Trophoblast cell (in vitro differentiated cells and primary cell): Measurements from ENCODE around the gene CXCL3.

ENCODE experiments used
- DNase-seq, 2 donors: peaks; one replicate each; pipeline ENCODE4 v3.0.0-alpha.2; 2016
- H2AFZ ChIP-seq: 2 replicates; pipeline ENCODE4 v1.6.1; 2013; ENCODE audit warnings: low read length, moderate library complexity, mild to moderate bottlenecking; ENCODE audit not compliant: insufficient read depth, poor library complexity
- H2AK5ac ChIP-seq: 2 replicates; pipeline ENCODE4 v1.6.1; 2013; ENCODE audit warnings: mild to moderate bottlenecking, low read length
- H2BK120ac ChIP-seq: 2 replicates; pipeline ENCODE4 v1.6.1; 2013; ENCODE audit warnings: low read length, mild to moderate bottlenecking, moderate library complexity; ENCODE audit not compliant: insufficient read depth, poor library complexity
- H2BK12ac ChIP-seq: 2 replicates; pipeline ENCODE4 v1.6.1; 2013; ENCODE audit warnings: mild to moderate bottlenecking, low read length, moderate library complexity
- H2BK5ac ChIP-seq: 2 replicates; pipeline ENCODE4 v1.6.1; 2013; ENCODE audit warnings: low read length, low read depth, moderate library complexity, mild to moderate bottlenecking; ENCODE audit not compliant: poor library complexity
- H3K14ac ChIP-seq: 2 replicates; pipeline ENCODE4 v1.6.1; 2013; ENCODE audit warnings: mild to moderate bottlenecking, low read length
- H3K18ac ChIP-seq: 2 replicates; pipeline ENCODE4 v1.6.1; 2013; ENCODE audit warnings: mild to moderate bottlenecking, low read length
- H3K23ac ChIP-seq: 2 replicates; pipeline ENCODE4 v1.6.1; 2013; ENCODE audit warnings: low read length
- H3K27ac ChIP-seq: 2 replicates; pipeline ENCODE4 v1.5.1; 2013; ENCODE audit warnings: low read depth, mild to moderate bottlenecking, inconsistent platforms, low read length, moderate library complexity
- H3K27me3 ChIP-seq: 2 replicates; pipeline ENCODE4 v1.6.1; 2013; ENCODE audit warnings: inconsistent platforms, mild to moderate bottlenecking, low read length, moderate library complexity; ENCODE audit not compliant: insufficient read depth
- H3K36me3 ChIP-seq, 2 experiments: 1 replicate in 1 of 2; 2 replicates in 1 of 2; pipeline ENCODE4 v1.6.1; 2013; ENCODE audit warnings: low read length in 2 of 2, mild to moderate bottlenecking in 2 of 2, moderate library complexity in 1 of 2; ENCODE audit not compliant: insufficient read depth in 2 of 2, control insufficient read depth in 1 of 2
- H3K4ac ChIP-seq: 2 replicates; pipeline ENCODE4 v1.6.1; 2013; ENCODE audit warnings: low read depth, mild to moderate bottlenecking, low read length, moderate library complexity
- H3K4me1 ChIP-seq, 2 experiments: 1 replicate in 1 of 2; 2 replicates in 1 of 2; pipeline ENCODE4 v1.6.1; 2013; ENCODE audit warnings: low read length in 2 of 2, mild to moderate bottlenecking in 2 of 2, moderate library complexity in 1 of 2; ENCODE audit not compliant: insufficient read depth in 2 of 2, control insufficient read depth in 1 of 2
- H3K4me2 ChIP-seq: 2 replicates; pipeline ENCODE4 v1.6.1; 2013; ENCODE audit warnings: inconsistent platforms, mild to moderate bottlenecking, low read length, moderate library complexity
- H3K4me3 ChIP-seq: 2 replicates; pipeline ENCODE4 v1.5.1; 2013; ENCODE audit warnings: mild to moderate bottlenecking, low read depth, low read length, inconsistent platforms
- H3K79me1 ChIP-seq: one replicate; pipeline ENCODE4 v1.6.1; 2013; ENCODE audit warnings: low read length
- H3K79me2 ChIP-seq: 2 replicates; pipeline ENCODE4 v1.6.1; 2013; ENCODE audit warnings: low read length, mild to moderate bottlenecking; ENCODE audit not compliant: control insufficient read depth, insufficient read depth, poor library complexity
- H3K9ac ChIP-seq: 2 replicates; pipeline ENCODE4 v1.6.1; 2013; ENCODE audit warnings: mild to moderate bottlenecking, low read length
- H3K9me3 ChIP-seq: 2 replicates; pipeline ENCODE4 v1.6.1; 2013; ENCODE audit warnings: low read depth, mild to moderate bottlenecking, control low read depth, inconsistent platforms, low read length; ENCODE audit not compliant: insufficient read depth
- H4K12ac ChIP-seq: 2 replicates; pipeline ENCODE4 v1.6.1; 2013; ENCODE audit warnings: low read depth, mild to moderate bottlenecking, low read length, moderate library complexity
- H4K8ac ChIP-seq: 2 replicates; pipeline ENCODE4 v1.6.1; 2013; ENCODE audit warnings: low read depth, mild to moderate bottlenecking, low read length, moderate library complexity
- H4K91ac ChIP-seq: one replicate; pipeline ENCODE4 v1.6.1; 2013; ENCODE audit warnings: low read depth, mild to moderate bottlenecking, low read length, moderate library complexity
- WGBS: extraction: QIAGEN DNeasy Blood & Tissue Kit; methylation state at CpG from one replicate; pipeline ENCODE4 v1.1.7; 2013; ENCODE audit warnings: missing lambda C conversion rate; ENCODE audit not compliant: insufficient read length, insufficient coverage; ENCODE audit errors: extremely low coverage; 5-methylcytosine and 5-hydroxymethylcytosine counted together

Gene CXCL3

GRCh38 chr4:74023709-74024108, 14.8 kb downstream of the CXCL3 start:
- no peak overlapping the region for H4K12ac ChIP-seq
- no peak overlapping the region for H2AFZ ChIP-seq
- H3K9me3 ChIP-seq, result no peaks in the 10 kb centered on the region
- no peak overlapping the region for H3K14ac ChIP-seq
- H2AK5ac ChIP-seq, result no peak overlapping the region
- no peak overlapping the region for H3K18ac ChIP-seq
- no peak overlapping the region for H4K91ac ChIP-seq
- no peak overlapping the region for H2BK5ac ChIP-seq
- WGBS, result no CpG with 5 or more reads among the region's 2 CpGs
- DNase-seq, result no peak
- H3K4me3 ChIP-seq, result no peak overlapping the region
- H2BK120ac ChIP-seq, result no peak overlapping the region
- H3K27me3 ChIP-seq, result no peaks in the 10 kb centered on the region
- H2BK12ac ChIP-seq, result no peak overlapping the region
- H3K27ac ChIP-seq, result no peak overlapping the region
- H3K9ac ChIP-seq, result no peak overlapping the region
- no peak overlapping the region for H4K8ac ChIP-seq
- no peaks in the 10 kb centered on the region for H3K36me3 ChIP-seq
- no peaks in the 10 kb centered on the region for H3K4me1 ChIP-seq
- H3K23ac ChIP-seq, result no peak overlapping the region
- H3K79me2 ChIP-seq, result no peaks in the 10 kb centered on the region
- no peak overlapping the region for H3K4me2 ChIP-seq
- H3K4ac ChIP-seq, result no peak overlapping the region
- H3K79me1 ChIP-seq, result no peaks in the 10 kb centered on the region

GRCh38 chr4:74021601-74022000, 16.9 kb downstream of the CXCL3 start:
- no peak overlapping the region for H4K91ac ChIP-seq
- no peak overlapping the region for H2AFZ ChIP-seq
- H3K9ac ChIP-seq, result no peak overlapping the region
- no peak overlapping the region for H2AK5ac ChIP-seq
- no peaks in the 10 kb centered on the region for H3K79me2 ChIP-seq
- H3K4ac ChIP-seq, result no peak overlapping the region
- no peak overlapping the region for H3K14ac ChIP-seq
- no peak overlapping the region for H4K12ac ChIP-seq
- no peaks in the 10 kb centered on the region for H3K4me1 ChIP-seq
- no peak overlapping the region for H3K4me2 ChIP-seq
- no peaks in the 10 kb centered on the region for H3K79me1 ChIP-seq
- no CpG with 5 or more reads among the region's 2 CpGs for WGBS
- H3K23ac ChIP-seq, result no peak overlapping the region
- DNase-seq, result peak in 1 of 2 donors; percentile 22
- H3K27ac ChIP-seq, result no peak overlapping the region
- no peaks in the 10 kb centered on the region for H3K27me3 ChIP-seq
- H3K36me3 ChIP-seq, result no peaks in the 10 kb centered on the region
- no peak overlapping the region for H3K18ac ChIP-seq
- no peak overlapping the region for H2BK120ac ChIP-seq
- H2BK5ac ChIP-seq, result no peak overlapping the region
- no peak overlapping the region for H2BK12ac ChIP-seq
- no peak overlapping the region for H4K8ac ChIP-seq
- no peak overlapping the region for H3K4me3 ChIP-seq
- no peaks in the 10 kb centered on the region for H3K9me3 ChIP-seq

- Histone ChIP-seq H2BK5ac (no peak overlapping the region), H3K79me2 (no peaks in the 10 kb centered on the region), H4K12ac (no peak overlapping the region), H3K23ac (no peak overlapping the region), H2AK5ac (no peak overlapping the region), H3K79me1 (no peaks in the 10 kb centered on the region), H3K14ac (no peak overlapping the region), H3K9me3 (no peaks in the 10 kb centered on the region), H3K4ac (no peak overlapping the region), H3K4me2 (no peak overlapping the region), H3K18ac (no peak overlapping the region), H2BK120ac (no peak overlapping the region), H3K27ac (no peak overlapping the region), H2AFZ (no peak overlapping the region), H3K9ac (no peak overlapping the region), H2BK12ac (no peak overlapping the region), H3K4me3 (no peak overlapping the region), H4K91ac (no peak overlapping the region), H4K8ac (no peak overlapping the region), H3K4me1 (no peaks in the 10 kb centered on the region), H3K36me3 (no peaks in the 10 kb centered on the region), H3K27me3 (no peaks in the 10 kb centered on the region)
- WGBS, result no CpG with 5 or more reads among the region's 3 CpGs
- peak in 1 of 2 donors; percentile 24 for DNase-seq
Measured at GRCh38 chr4:74018771-74019170, 19.7 kb downstream of the CXCL3 start.

GRCh38 chr4:74018116-74018515, 20.4 kb downstream of the CXCL3 start:
- Histone ChIP-seq H3K9me3 (no peaks in the 10 kb centered on the region), H3K18ac (no peak overlapping the region), H3K4ac (no peak overlapping the region), H3K79me1 (no peaks in the 10 kb centered on the region), H3K14ac (no peak overlapping the region), H3K23ac (no peak overlapping the region), H4K8ac (no peak overlapping the region), H2AFZ (no peak overlapping the region), H2BK120ac (no peak overlapping the region), H3K27ac (no peak overlapping the region), H4K91ac (no peak overlapping the region), H3K36me3 (no peaks in the 10 kb centered on the region), H4K12ac (no peak overlapping the region), H3K4me1 (no peaks in the 10 kb centered on the region), H3K4me2 (no peak overlapping the region), H3K27me3 (no peaks in the 10 kb centered on the region), H3K79me2 (no peaks in the 10 kb centered on the region), H2BK5ac (no peak overlapping the region), H2BK12ac (no peak overlapping the region), H2AK5ac (no peak overlapping the region), H3K4me3 (no peak overlapping the region), H3K9ac (no peak overlapping the region)
- DNase-seq, result no peak
